ENCODE data around the gene SLC7A10. TPM values are rescaled to one million over a fixed set of nuclear protein-coding genes. Genes with fewer than 3 reads are reported as not detected.

SLC7A10 gene
- total RNA-seq, 1 experiment from 2014 or later = not detected

- DNase-seq = no peak
- CTCF ChIA-PET = no interaction called here
- H3K36me3 Mint-ChIP-seq (ENCODE audit: insufficient read depth, unreplicated experiment) = peaks cover 7% of the 10 kb centered on the region
- intact Hi-C loops (cut with micrococcal nuclease; ENCODE audit: unreplicated experiment) = no loop called here
- no peaks in the 10 kb centered on the region for H3K9me3 Mint-ChIP-seq (ENCODE audit: low read depth, unreplicated experiment)
- H3K27ac Mint-ChIP-seq (ENCODE audit: unreplicated experiment) = no peak overlapping the region
- TF ChIP-seq, protein P1, sequence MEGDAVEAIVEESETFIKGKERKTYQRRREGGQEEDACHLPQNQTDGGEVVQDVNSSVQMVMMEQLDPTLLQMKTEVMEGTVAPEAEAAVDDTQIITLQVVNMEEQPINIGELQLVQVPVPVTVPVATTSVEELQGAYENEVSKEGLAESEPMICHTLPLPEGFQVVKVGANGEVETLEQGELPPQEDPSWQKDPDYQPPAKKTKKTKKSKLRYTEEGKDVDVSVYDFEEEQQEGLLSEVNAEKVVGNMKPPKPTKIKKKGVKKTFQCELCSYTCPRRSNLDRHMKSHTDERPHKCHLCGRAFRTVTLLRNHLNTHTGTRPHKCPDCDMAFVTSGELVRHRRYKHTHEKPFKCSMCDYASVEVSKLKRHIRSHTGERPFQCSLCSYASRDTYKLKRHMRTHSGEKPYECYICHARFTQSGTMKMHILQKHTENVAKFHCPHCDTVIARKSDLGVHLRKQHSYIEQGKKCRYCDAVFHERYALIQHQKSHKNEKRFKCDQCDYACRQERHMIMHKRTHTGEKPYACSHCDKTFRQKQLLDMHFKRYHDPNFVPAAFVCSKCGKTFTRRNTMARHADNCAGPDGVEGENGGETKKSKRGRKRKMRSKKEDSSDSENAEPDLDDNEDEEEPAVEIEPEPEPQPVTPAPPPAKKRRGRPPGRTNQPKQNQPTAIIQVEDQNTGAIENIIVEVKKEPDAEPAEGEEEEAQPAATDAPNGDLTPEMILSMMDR (IDR thresholded peaks at IDR 0.05; ENCODE audit: unreplicated experiment) = no peak
- no peak overlapping the region for H3K4me3 Mint-ChIP-seq (ENCODE audit: low read depth, unreplicated experiment)
- peaks cover 12% of the 10 kb centered on the region for H3K4me1 Mint-ChIP-seq (ENCODE audit: low read depth, unreplicated experiment)
- no TSS peak for BruUV-seq (replicated peaks)
- no peaks in the 10 kb centered on the region for H3K27me3 Mint-ChIP-seq (ENCODE audit: unreplicated experiment)
Measured at GRCh38 chr19:33271246-33272021, 45.8 kb upstream of the SLC7A10 start.

GRCh38 chr19:33270769-33271168 lies 45.1 kb upstream of the SLC7A10 start:
- Mint-ChIP-seq H3K4me3 (ENCODE audit: low read depth, unreplicated experiment) (no peak overlapping the region), H3K27ac (ENCODE audit: unreplicated experiment) (no peak overlapping the region), H3K9me3 (ENCODE audit: low read depth, unreplicated experiment) (no peaks in the 10 kb centered on the region), H3K27me3 (ENCODE audit: unreplicated experiment) (no peaks in the 10 kb centered on the region), H3K4me1 (ENCODE audit: low read depth, unreplicated experiment) (peaks cover 12% of the 10 kb centered on the region), H3K36me3 (ENCODE audit: insufficient read depth, unreplicated experiment) (peaks cover 7% of the 10 kb centered on the region)
- intact Hi-C loops (cut with micrococcal nuclease; ENCODE audit: unreplicated experiment) = no loop called here
- CTCF ChIA-PET = no interaction called here
- TF ChIP-seq, protein P1 (IDR thresholded peaks at IDR 0.05; ENCODE audit: unreplicated experiment) = no peak
- no TSS peak for BruUV-seq (replicated peaks)
- DNase-seq = no peak

DNA sequence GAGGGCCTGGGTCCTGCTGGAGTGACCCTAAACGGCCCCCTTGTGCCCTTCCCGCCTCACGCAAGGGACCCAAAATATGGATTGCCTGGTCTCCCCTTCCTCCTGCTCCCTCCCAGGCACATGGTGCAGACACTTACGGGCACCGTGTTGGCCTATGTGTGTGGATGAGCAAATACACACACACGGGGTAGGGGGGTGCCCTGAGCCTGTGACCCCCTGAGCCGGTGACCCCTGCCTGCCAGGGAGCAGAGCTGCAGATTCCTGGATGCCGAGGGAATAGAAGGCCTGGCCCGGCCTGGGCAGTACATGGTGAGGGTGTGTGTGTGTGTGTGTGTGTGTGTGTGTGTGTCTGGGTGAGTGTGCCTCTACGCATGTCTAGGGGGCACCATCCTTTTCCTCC lies 43.4 kb upstream of the SLC7A10 start:
- CTCF ChIA-PET = interaction anchor here (1.2 kb wide), 1 partner anchor 10 kb away, joined by 5 read pairs; no protein-coding TSS in a partner anchor
- no TSS peak for BruUV-seq (replicated peaks)
- Mint-ChIP-seq H3K9me3 (ENCODE audit: low read depth, unreplicated experiment) (no peaks in the 10 kb centered on the region), H3K27ac (ENCODE audit: unreplicated experiment) (no peak overlapping the region), H3K27me3 (ENCODE audit: unreplicated experiment) (peaks cover 14% of the 10 kb centered on the region), H3K4me1 (ENCODE audit: low read depth, unreplicated experiment) (peaks cover 5% of the 10 kb centered on the region), H3K36me3 (ENCODE audit: insufficient read depth, unreplicated experiment) (peaks cover 7% of the 10 kb centered on the region), H3K4me3 (ENCODE audit: low read depth, unreplicated experiment) (no peak overlapping the region)
- intact Hi-C loops (cut with micrococcal nuclease; ENCODE audit: unreplicated experiment) = no loop called here
- TF ChIP-seq, protein P1 (IDR thresholded peaks at IDR 0.05; ENCODE audit: unreplicated experiment) = no peak
- no peak for DNase-seq

DNA sequence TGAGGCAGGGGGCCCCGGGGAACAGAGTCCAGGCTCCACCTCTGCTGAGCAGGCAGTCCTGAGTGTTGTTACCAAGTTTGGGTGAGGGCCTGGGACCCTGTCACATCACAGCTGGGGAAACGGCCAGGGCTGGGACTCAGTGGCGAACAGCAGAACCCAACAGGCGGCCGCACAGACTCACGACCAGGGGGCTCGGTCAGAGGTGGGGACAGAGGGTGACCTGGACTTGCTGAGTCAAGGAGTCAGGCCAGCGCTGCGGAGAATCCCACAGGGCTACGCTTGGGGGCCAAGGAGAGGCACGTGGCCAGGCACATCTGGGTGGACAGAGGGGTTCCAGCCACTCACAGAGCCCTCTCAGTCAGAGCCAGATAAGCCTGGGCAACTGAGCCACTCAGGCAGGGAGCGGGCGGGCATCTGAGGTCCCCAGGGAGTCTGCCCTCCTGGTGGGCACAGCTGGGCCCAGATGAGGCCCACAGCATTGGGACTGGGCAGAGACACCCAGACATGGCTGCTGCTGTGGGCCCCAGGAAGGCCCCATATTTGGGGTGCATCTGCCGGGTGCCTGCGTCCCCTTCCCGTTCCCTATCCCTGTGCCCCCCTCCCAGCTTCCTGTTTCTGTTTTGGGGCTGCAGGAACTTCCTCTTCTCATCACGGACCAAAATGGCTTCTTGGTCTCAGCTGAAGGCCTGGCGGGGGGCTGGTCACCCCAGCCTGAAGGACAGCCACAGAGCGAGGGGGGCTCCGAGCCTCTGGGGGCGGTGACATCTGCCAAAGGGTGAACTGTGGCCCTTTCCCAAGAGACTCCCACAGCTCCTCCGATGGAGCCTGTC lies 42.7 kb upstream of the SLC7A10 start:
- CTCF ChIA-PET = interaction anchor here (0.6 to 1.2 kb wide), 2 partner anchors 9 to 212 kb away, joined by 5 to 7 read pairs; no protein-coding TSS in a partner anchor
- no peaks in the 10 kb centered on the region for H3K9me3 Mint-ChIP-seq (ENCODE audit: low read depth, unreplicated experiment)
- H3K27ac Mint-ChIP-seq (ENCODE audit: unreplicated experiment) = no peak overlapping the region

More for the DNA sequence above, 42.7 kb upstream of the SLC7A10 start:
- TF ChIP-seq, protein P1 (IDR thresholded peaks at IDR 0.05; ENCODE audit: unreplicated experiment) = no peak
- Mint-ChIP-seq H3K4me3 (ENCODE audit: low read depth, unreplicated experiment) (no peak overlapping the region), H3K4me1 (ENCODE audit: low read depth, unreplicated experiment) (no peaks in the 10 kb centered on the region), H3K27me3 (ENCODE audit: unreplicated experiment) (peaks cover 21% of the 10 kb centered on the region), H3K36me3 (ENCODE audit: insufficient read depth, unreplicated experiment) (peaks cover 7% of the 10 kb centered on the region)
- intact Hi-C loops (cut with micrococcal nuclease; ENCODE audit: unreplicated experiment) = no loop called here
- no TSS peak for BruUV-seq (replicated peaks)
- no peak for DNase-seq

Data from Calu3 (cell line).